GM12873 (cell line): Measurements from ENCODE around the gene NEUROG3.

Source experiments
- TF ChIP-seq, protein P1 (sequence below): IDR thresholded peaks from 2 replicates; pipeline ENCODE4 v1.5.1; 2012; ENCODE audit warnings: low read depth, mild to moderate bottlenecking, moderate library complexity, low read length, control low read depth; ENCODE audit not compliant: insufficient read depth; ENCODE audit errors: missing control alignments

The NEUROG3 gene

GRCh38 chr10:69558559-69558958, 14.7 kb downstream of the NEUROG3 start:
- TF ChIP-seq, protein P1, sequence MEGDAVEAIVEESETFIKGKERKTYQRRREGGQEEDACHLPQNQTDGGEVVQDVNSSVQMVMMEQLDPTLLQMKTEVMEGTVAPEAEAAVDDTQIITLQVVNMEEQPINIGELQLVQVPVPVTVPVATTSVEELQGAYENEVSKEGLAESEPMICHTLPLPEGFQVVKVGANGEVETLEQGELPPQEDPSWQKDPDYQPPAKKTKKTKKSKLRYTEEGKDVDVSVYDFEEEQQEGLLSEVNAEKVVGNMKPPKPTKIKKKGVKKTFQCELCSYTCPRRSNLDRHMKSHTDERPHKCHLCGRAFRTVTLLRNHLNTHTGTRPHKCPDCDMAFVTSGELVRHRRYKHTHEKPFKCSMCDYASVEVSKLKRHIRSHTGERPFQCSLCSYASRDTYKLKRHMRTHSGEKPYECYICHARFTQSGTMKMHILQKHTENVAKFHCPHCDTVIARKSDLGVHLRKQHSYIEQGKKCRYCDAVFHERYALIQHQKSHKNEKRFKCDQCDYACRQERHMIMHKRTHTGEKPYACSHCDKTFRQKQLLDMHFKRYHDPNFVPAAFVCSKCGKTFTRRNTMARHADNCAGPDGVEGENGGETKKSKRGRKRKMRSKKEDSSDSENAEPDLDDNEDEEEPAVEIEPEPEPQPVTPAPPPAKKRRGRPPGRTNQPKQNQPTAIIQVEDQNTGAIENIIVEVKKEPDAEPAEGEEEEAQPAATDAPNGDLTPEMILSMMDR: no peak

GRCh38 chr10:69554611-69555010, 18.6 kb downstream of the NEUROG3 start:
- TF ChIP-seq, protein P1: no peak

- TF ChIP-seq, protein P1: no peak
Observed at GRCh38 chr10:69553328-69553727, 19.9 kb downstream of the NEUROG3 start.

GRCh38 chr10:69552268-69552667, 21.0 kb downstream of the NEUROG3 start:
- TF ChIP-seq, protein P1: no peak

DNA sequence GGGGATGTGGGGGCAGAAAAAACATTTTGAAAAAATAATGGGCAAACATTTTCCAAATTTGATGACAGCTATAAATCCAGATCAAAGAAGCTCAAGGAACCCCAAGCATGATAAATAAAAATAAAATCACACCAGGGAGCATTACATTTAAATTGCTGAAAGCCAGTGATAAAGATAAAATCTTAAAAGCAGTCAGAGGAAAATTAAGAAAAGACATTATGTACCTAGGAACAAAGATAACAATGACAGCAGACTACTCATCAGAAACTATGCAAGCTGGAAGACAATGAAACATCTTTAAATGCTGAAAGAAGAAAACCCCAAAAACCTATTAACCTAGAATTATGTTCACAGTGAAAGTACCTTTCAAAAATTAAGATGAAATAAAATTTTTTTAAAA, 23.3 kb downstream of the NEUROG3 start:
- TF ChIP-seq, protein P1: no peak

DNA sequence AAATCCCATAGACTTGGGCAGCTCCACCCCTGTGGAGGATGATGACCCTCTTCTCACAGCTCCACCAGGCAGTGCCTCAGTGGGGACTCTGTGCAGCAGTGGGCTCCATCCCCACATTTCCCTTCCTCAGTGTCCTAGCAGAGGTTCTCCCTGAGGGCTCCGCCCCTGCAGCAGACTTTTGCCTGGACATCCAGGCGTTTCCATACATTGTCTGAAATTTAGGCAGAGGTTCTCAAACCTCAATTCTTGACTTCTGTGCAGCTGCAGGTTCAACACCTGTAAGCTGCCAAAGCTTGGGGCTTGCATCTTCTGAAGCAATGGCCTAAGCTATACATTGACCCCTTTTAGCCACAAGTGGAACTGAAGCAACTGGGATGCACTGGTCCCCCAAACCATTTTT, 31.8 kb downstream of the NEUROG3 start:
- TF ChIP-seq, protein P1: no peak

DNA sequence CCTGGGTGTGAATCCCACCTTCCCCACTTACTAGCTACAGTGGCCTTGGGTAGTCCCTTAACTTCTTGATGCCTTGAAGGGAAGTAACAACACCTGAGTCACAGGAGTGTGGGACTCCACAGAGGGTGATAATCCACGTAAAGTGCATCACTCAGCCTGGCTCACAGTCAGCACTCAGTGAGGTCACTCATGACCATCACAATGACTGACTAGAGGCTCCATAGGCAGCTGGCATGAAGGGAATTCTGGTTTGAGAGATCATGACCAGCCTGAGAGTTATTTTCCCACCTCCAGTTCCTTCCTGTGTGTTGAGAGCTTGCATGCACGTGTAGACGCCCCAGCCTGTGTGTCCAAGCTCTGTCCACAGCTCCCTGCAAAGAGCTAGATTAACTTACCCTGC, 34.8 kb downstream of the NEUROG3 start:
- TF ChIP-seq, protein P1: no peak
